Measurements from ENCODE around the gene GRIN1. TPM values are rescaled to one million over a fixed set of nuclear protein-coding genes. Genes with fewer than 3 reads are reported as not detected.

GRIN1 gene
- total and polyA plus RNA-seq, 2 of the 8 experiments (the other 6 are each of a cell fraction or from before 2014, with no cell fraction given): 0.48 to 2.1 TPM

DNA sequence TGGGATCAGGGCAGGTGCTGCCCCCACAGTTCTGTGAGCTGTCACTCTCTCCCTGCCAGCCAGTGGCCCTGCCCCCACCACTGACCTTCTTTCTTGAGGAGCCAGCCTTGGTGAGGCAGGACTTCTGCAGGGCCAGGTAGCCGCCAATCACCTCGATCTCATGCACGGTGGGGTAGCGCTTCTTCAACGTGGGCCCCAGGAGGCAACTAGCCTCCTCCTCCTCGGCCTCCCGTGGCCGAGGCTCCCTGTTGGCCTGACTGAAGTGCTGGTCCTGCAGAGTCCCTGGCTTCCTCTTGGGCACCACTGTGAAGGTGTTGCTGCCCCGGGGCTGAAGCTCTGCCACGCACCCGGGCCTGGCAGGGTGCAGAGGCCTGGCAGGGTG lies 59.9 kb downstream of the GRIN1 start:
- peak overlapping the region; percentile 70 to 76; a peak in 3 of 4 replicates for H3K4me2 ChIP-seq (ENCODE audit: insufficient read depth in 1 of 2, low read depth in 2 of 2, low read length in 2 of 2)
- CTCF ChIA-PET (ENCODE audit: partially characterized antibody): interaction anchor here (1.0 to 14.0 kb wide), 5 partner anchors 9 to 30 kb away, joined by 3 to 204 read pairs (median 7); partner anchors contain the start of genes CYSRT1, RNF208, RNF224 and SLC34A3
- H3K79me1 ChIP-seq (ENCODE audit: low read depth, low read length): peaks cover 24% of the 10 kb centered on the region

More for the DNA sequence above, 59.9 kb downstream of the GRIN1 start:
- DNase-seq (ENCODE audit: low read depth in 1 of 2, low spot score in 2 of 2) (no peak), FAIRE-seq (no peak)
- Histone ChIP-seq H4K8ac (ENCODE audit: extremely low read depth, insufficient read depth, low read length) (peak overlapping the region; percentile 35; the same call in 1 of the 2 replicates), H2BK5ac (ENCODE audit: low read depth, low read length) (no peak overlapping the region), H3K79me2 (ENCODE audit: control insufficient read depth in 1 of 2, insufficient read depth in 2 of 2, low read length in 2 of 2) (peaks cover 0 to 35% of the 10 kb centered on the region in 2 experiments; a peak in 3 of 4 replicates), H3K36me3 (ENCODE audit: control insufficient read depth in 2 of 4, insufficient read depth in 4 of 4, low read length in 3 of 4) (no peaks in the 10 kb centered on the region), H4K5ac (ENCODE audit: insufficient read length, low read depth, low read length) (no peak overlapping the region), H2AFZ (ENCODE audit: low read length) (no peak overlapping the region), H3K18ac (ENCODE audit: extremely low read depth, low read length) (no peak overlapping the region), H3K23ac (ENCODE audit: insufficient read length) (no peak overlapping the region), H3K4me1 (replicated peaks in 1 of 4; ENCODE audit: control insufficient read depth in 3 of 4, insufficient read depth in 4 of 4, low read length in 3 of 4) (peaks cover 0 to 33% (median 17%) of the 10 kb centered on the region in 4 experiments; a peak in 6 of 7 replicates), H2BK15ac (ENCODE audit: low read length) (no peak overlapping the region), H3K9ac (replicated peaks in 1 of 4; ENCODE audit: extremely low read depth in 1 of 4, low read depth in 3 of 4, low read length in 3 of 4) (no peak overlapping the region), H3K4ac (replicated peaks; ENCODE audit: insufficient read length, low read depth, low read length) (no peak overlapping the region), H3K27me3 (replicated peaks in 1 of 4; ENCODE audit: control insufficient read depth in 3 of 4, extremely low read depth in 1 of 4, insufficient read depth in 3 of 4, low read length in 3 of 4) (no peaks in the 10 kb centered on the region), H3K14ac (ENCODE audit: insufficient read length) (no peak overlapping the region), H2BK12ac (ENCODE audit: low read depth, low read length) (no peak overlapping the region), H3K9me3 (ENCODE audit: insufficient read depth in 2 of 2, low read depth in 1 of 2, low read length in 1 of 2) (no peaks in the 10 kb centered on the region), H3K23me2 (ENCODE audit: low read depth, low read length) (peaks cover 3% of the 10 kb centered on the region; the same call in 1 of the 2 replicates), H2BK120ac (replicated peaks; ENCODE audit: low read depth, low read length) (no peak overlapping the region), H4K20me1 (replicated peaks in 1 of 2; ENCODE audit: control insufficient read depth in 1 of 2, insufficient read depth in 2 of 2, low read length in 2 of 2) (peaks cover 5 to 28% of the 10 kb centered on the region in 2 experiments), H3K4me3 (ENCODE audit: extremely low read depth in 1 of 4, insufficient read depth in 2 of 4, low read depth in 3 of 4, low read length in 4 of 4) (peak overlapping the region in 1 of 4 experiments; percentile 67; a peak in 2 of 8 replicates), H4K91ac (replicated peaks; ENCODE audit: insufficient read length, low read length) (no peak overlapping the region), H2AK5ac (ENCODE audit: low read depth, low read length) (no peak overlapping the region), H3K27ac (ENCODE audit: low read depth, low read length) (no peak overlapping the region), H2BK20ac (ENCODE audit: low read length) (no peak overlapping the region), H3K56ac (replicated peaks; ENCODE audit: insufficient read length, low read depth, low read length) (no peak overlapping the region)
- POLR2A ChIA-PET (ENCODE audit: partially characterized antibody): interaction anchor here (0.7 to 2.2 kb wide), 12 partner anchors 10 to 470 kb away, joined by 3 to 21 read pairs (median 4); partner anchors contain the start of genes ANAPC2, RNF208, SSNA1 and TUBB4B
- 87% methylated on average over 11 of the region's 11 CpGs; no CpG with 5 or more reads in 1 of the 2 experiments for WGBS, 2 experiments (ENCODE audit: extremely low coverage in 1 of 2, insufficient coverage in 1 of 2, insufficient read length in 1 of 2, insufficient replicate concordance in 2 of 2, low coverage in 1 of 2, low lambda C conversion rate in 2 of 2, missing lambda C conversion rate in 1 of 2)
- TF ChIP-seq ASH2L (IDR thresholded peaks at IDR 0.05; ENCODE audit: low read length) (no peak), FOSL1 (IDR thresholded peaks at IDR 0.05; ENCODE audit: insufficient read depth, low read depth, low read length) (no peak), JUND (IDR thresholded peaks at IDR 0.05; ENCODE audit: low read length) (no peak), KDM4A (IDR thresholded peaks at IDR 0.05; ENCODE audit: low read depth, low read length, severe bottlenecking) (no peak), TCF12 (IDR thresholded peaks at IDR 0.05; ENCODE audit: low read depth, low read length) (no peak), CTBP2 (IDR thresholded peaks at IDR 0.05; ENCODE audit: borderline replicate concordance, insufficient read depth, insufficient read length, low read length) (no peak), RAD21 (IDR thresholded peaks at IDR 0.05 in 1 of 2, conservative IDR thresholded peaks at IDR 0.05 in 1 of 2; ENCODE audit: low read depth in 2 of 2, low read length in 2 of 2) (no peak)

Measured in H1 (cell line).